Trophoblast cell (in vitro differentiated cells and primary cell): Measurements from ENCODE around the gene CALML4.

ENCODE experiments used
- DNase-seq, 2 donors: peaks; one replicate each; pipeline ENCODE4 v3.0.0-alpha.2; 2016
- H2AFZ ChIP-seq: 2 replicates; pipeline ENCODE4 v1.6.1; 2013; ENCODE audit warnings: low read length, moderate library complexity, mild to moderate bottlenecking; ENCODE audit not compliant: insufficient read depth, poor library complexity
- H2AK5ac ChIP-seq: 2 replicates; pipeline ENCODE4 v1.6.1; 2013; ENCODE audit warnings: mild to moderate bottlenecking, low read length
- H2BK120ac ChIP-seq: 2 replicates; pipeline ENCODE4 v1.6.1; 2013; ENCODE audit warnings: low read length, mild to moderate bottlenecking, moderate library complexity; ENCODE audit not compliant: insufficient read depth, poor library complexity
- H2BK12ac ChIP-seq: 2 replicates; pipeline ENCODE4 v1.6.1; 2013; ENCODE audit warnings: mild to moderate bottlenecking, low read length, moderate library complexity
- H2BK5ac ChIP-seq: 2 replicates; pipeline ENCODE4 v1.6.1; 2013; ENCODE audit warnings: low read length, low read depth, moderate library complexity, mild to moderate bottlenecking; ENCODE audit not compliant: poor library complexity
- H3K14ac ChIP-seq: 2 replicates; pipeline ENCODE4 v1.6.1; 2013; ENCODE audit warnings: mild to moderate bottlenecking, low read length
- H3K18ac ChIP-seq: 2 replicates; pipeline ENCODE4 v1.6.1; 2013; ENCODE audit warnings: mild to moderate bottlenecking, low read length
- H3K23ac ChIP-seq: 2 replicates; pipeline ENCODE4 v1.6.1; 2013; ENCODE audit warnings: low read length
- H3K27ac ChIP-seq: 2 replicates; pipeline ENCODE4 v1.5.1; 2013; ENCODE audit warnings: low read depth, mild to moderate bottlenecking, inconsistent platforms, low read length, moderate library complexity
- H3K27me3 ChIP-seq: 2 replicates; pipeline ENCODE4 v1.6.1; 2013; ENCODE audit warnings: inconsistent platforms, mild to moderate bottlenecking, low read length, moderate library complexity; ENCODE audit not compliant: insufficient read depth
- H3K36me3 ChIP-seq, 2 experiments: 1 replicate in 1 of 2; 2 replicates in 1 of 2; pipeline ENCODE4 v1.6.1; 2013; ENCODE audit warnings: low read length in 2 of 2, mild to moderate bottlenecking in 2 of 2, moderate library complexity in 1 of 2; ENCODE audit not compliant: insufficient read depth in 2 of 2, control insufficient read depth in 1 of 2
- H3K4ac ChIP-seq: 2 replicates; pipeline ENCODE4 v1.6.1; 2013; ENCODE audit warnings: low read depth, mild to moderate bottlenecking, low read length, moderate library complexity
- H3K4me1 ChIP-seq, 2 experiments: 1 replicate in 1 of 2; 2 replicates in 1 of 2; pipeline ENCODE4 v1.6.1; 2013; ENCODE audit warnings: low read length in 2 of 2, mild to moderate bottlenecking in 2 of 2, moderate library complexity in 1 of 2; ENCODE audit not compliant: insufficient read depth in 2 of 2, control insufficient read depth in 1 of 2
- H3K4me2 ChIP-seq: 2 replicates; pipeline ENCODE4 v1.6.1; 2013; ENCODE audit warnings: inconsistent platforms, mild to moderate bottlenecking, low read length, moderate library complexity
- H3K4me3 ChIP-seq: 2 replicates; pipeline ENCODE4 v1.5.1; 2013; ENCODE audit warnings: mild to moderate bottlenecking, low read depth, low read length, inconsistent platforms
- H3K79me1 ChIP-seq: one replicate; pipeline ENCODE4 v1.6.1; 2013; ENCODE audit warnings: low read length
- H3K79me2 ChIP-seq: 2 replicates; pipeline ENCODE4 v1.6.1; 2013; ENCODE audit warnings: low read length, mild to moderate bottlenecking; ENCODE audit not compliant: control insufficient read depth, insufficient read depth, poor library complexity
- H3K9ac ChIP-seq: 2 replicates; pipeline ENCODE4 v1.6.1; 2013; ENCODE audit warnings: mild to moderate bottlenecking, low read length
- H3K9me3 ChIP-seq: 2 replicates; pipeline ENCODE4 v1.6.1; 2013; ENCODE audit warnings: low read depth, mild to moderate bottlenecking, control low read depth, inconsistent platforms, low read length; ENCODE audit not compliant: insufficient read depth
- H4K12ac ChIP-seq: 2 replicates; pipeline ENCODE4 v1.6.1; 2013; ENCODE audit warnings: low read depth, mild to moderate bottlenecking, low read length, moderate library complexity
- H4K8ac ChIP-seq: 2 replicates; pipeline ENCODE4 v1.6.1; 2013; ENCODE audit warnings: low read depth, mild to moderate bottlenecking, low read length, moderate library complexity
- H4K91ac ChIP-seq: one replicate; pipeline ENCODE4 v1.6.1; 2013; ENCODE audit warnings: low read depth, mild to moderate bottlenecking, low read length, moderate library complexity
- WGBS: extraction: QIAGEN DNeasy Blood & Tissue Kit; methylation state at CpG from one replicate; pipeline ENCODE4 v1.1.7; 2013; ENCODE audit warnings: missing lambda C conversion rate; ENCODE audit not compliant: insufficient read length, insufficient coverage; ENCODE audit errors: extremely low coverage; 5-methylcytosine and 5-hydroxymethylcytosine counted together

CALML4 gene

GRCh38 chr15:68234060-68234459 lies 28.9 kb upstream of the CALML4 start:
- no peak overlapping the region for H4K12ac ChIP-seq
- no peak overlapping the region for H2BK5ac ChIP-seq
- peaks cover 5% of the 10 kb centered on the region for H3K79me1 ChIP-seq
- no peak overlapping the region for H2AK5ac ChIP-seq
- no peak overlapping the region for H4K91ac ChIP-seq
- H3K23ac ChIP-seq = no peak overlapping the region
- no peak overlapping the region for H2AFZ ChIP-seq
- no peaks in the 10 kb centered on the region for H3K36me3 ChIP-seq
- no peaks in the 10 kb centered on the region for H3K27me3 ChIP-seq
- DNase-seq = no peak
- peaks cover 3 to 7% of the 10 kb centered on the region in 2 experiments for H3K4me1 ChIP-seq
- H3K18ac ChIP-seq = no peak overlapping the region
- H3K14ac ChIP-seq = no peak overlapping the region
- no peak overlapping the region for H3K4ac ChIP-seq
- H3K79me2 ChIP-seq = peaks cover 4% of the 10 kb centered on the region
- no peak overlapping the region for H3K4me3 ChIP-seq
- no peak overlapping the region for H4K8ac ChIP-seq
- no peaks in the 10 kb centered on the region for H3K9me3 ChIP-seq
- no peak overlapping the region for H3K4me2 ChIP-seq
- H3K9ac ChIP-seq = no peak overlapping the region
- no CpG with 5 or more reads among the region's 6 CpGs for WGBS
- H3K27ac ChIP-seq = no peak overlapping the region
- H2BK120ac ChIP-seq = no peak overlapping the region
- no peak overlapping the region for H2BK12ac ChIP-seq

- WGBS = no CpG with 5 or more reads among the region's 6 CpGs
- no peak overlapping the region for H3K23ac ChIP-seq
- no peak overlapping the region for H4K12ac ChIP-seq
- H4K91ac ChIP-seq = no peak overlapping the region
- no peak overlapping the region for H3K9ac ChIP-seq
- no peak overlapping the region for H2AFZ ChIP-seq
- H2BK5ac ChIP-seq = no peak overlapping the region
- no peak overlapping the region for H3K18ac ChIP-seq
- no peak overlapping the region for H4K8ac ChIP-seq
- H3K79me2 ChIP-seq = peaks cover 11% of the 10 kb centered on the region
- H3K79me1 ChIP-seq = peaks cover 7% of the 10 kb centered on the region
- H3K4me1 ChIP-seq = peaks cover 8 to 14% of the 10 kb centered on the region in 2 experiments
- H3K4me3 ChIP-seq = no peak overlapping the region
- H2BK12ac ChIP-seq = no peak overlapping the region
- H2AK5ac ChIP-seq = no peak overlapping the region
- no peak overlapping the region for H3K27ac ChIP-seq
- no peaks in the 10 kb centered on the region for H3K36me3 ChIP-seq
- no peaks in the 10 kb centered on the region for H3K9me3 ChIP-seq
- no peak overlapping the region for H3K4me2 ChIP-seq
- H2BK120ac ChIP-seq = no peak overlapping the region
- no peak overlapping the region for H3K14ac ChIP-seq
- DNase-seq = no peak
- H3K4ac ChIP-seq = no peak overlapping the region
- H3K27me3 ChIP-seq = no peaks in the 10 kb centered on the region
These were observed 27.8 kb upstream of the CALML4 start for GRCh38 chr15:68232937-68233336.

GRCh38 chr15:68232449-68232848 lies 27.3 kb upstream of the CALML4 start:
- H3K18ac ChIP-seq = no peak overlapping the region
- H3K9me3 ChIP-seq = no peaks in the 10 kb centered on the region
- no peak overlapping the region for H2BK120ac ChIP-seq
- H2AFZ ChIP-seq = no peak overlapping the region
- DNase-seq = no peak
- peaks cover 7% of the 10 kb centered on the region for H3K79me1 ChIP-seq
- no peak overlapping the region for H2AK5ac ChIP-seq
- no peak overlapping the region for H3K14ac ChIP-seq
- peaks cover 11% of the 10 kb centered on the region for H3K79me2 ChIP-seq
- no peak overlapping the region for H4K8ac ChIP-seq
- no peaks in the 10 kb centered on the region for H3K27me3 ChIP-seq
- H3K36me3 ChIP-seq = no peaks in the 10 kb centered on the region
- peaks cover 8 to 14% of the 10 kb centered on the region in 2 experiments for H3K4me1 ChIP-seq
- no peak overlapping the region for H2BK5ac ChIP-seq
- no peak overlapping the region for H3K4me3 ChIP-seq
- H2BK12ac ChIP-seq = no peak overlapping the region
- no peak overlapping the region for H3K9ac ChIP-seq
- no peak overlapping the region for H3K4ac ChIP-seq
- H4K91ac ChIP-seq = no peak overlapping the region
- no CpG with 5 or more reads among the region's 6 CpGs for WGBS
- no peak overlapping the region for H4K12ac ChIP-seq
- H3K4me2 ChIP-seq = no peak overlapping the region
- H3K27ac ChIP-seq = no peak overlapping the region
- no peak overlapping the region for H3K23ac ChIP-seq

- Histone ChIP-seq H3K79me2 (peaks cover 11% of the 10 kb centered on the region), H2BK12ac (no peak overlapping the region)
- no CpG with 5 or more reads among the region's 9 CpGs for WGBS
These were observed 26.1 kb upstream of the CALML4 start for GRCh38 chr15:68231102-68231818.

More at GRCh38 chr15:68231102-68231818, 26.1 kb upstream of the CALML4 start:
- H3K36me3 ChIP-seq = no peaks in the 10 kb centered on the region
- H3K4me2 ChIP-seq = no peak overlapping the region
- H3K79me1 ChIP-seq = peaks cover 7% of the 10 kb centered on the region
- H3K9ac ChIP-seq = no peak overlapping the region
- no peak overlapping the region for H3K4ac ChIP-seq
- H2BK5ac ChIP-seq = no peak overlapping the region
- no peaks in the 10 kb centered on the region for H3K27me3 ChIP-seq
- H2BK120ac ChIP-seq = no peak overlapping the region
- no peak overlapping the region for H2AFZ ChIP-seq
- H4K12ac ChIP-seq = no peak overlapping the region
- no peak overlapping the region for H3K27ac ChIP-seq
- no peak for DNase-seq
- H3K4me1 ChIP-seq = peaks cover 8 to 14% of the 10 kb centered on the region in 2 experiments
- no peak overlapping the region for H2AK5ac ChIP-seq
- H4K8ac ChIP-seq = no peak overlapping the region
- H3K14ac ChIP-seq = no peak overlapping the region
- H3K9me3 ChIP-seq = no peaks in the 10 kb centered on the region
- no peak overlapping the region for H4K91ac ChIP-seq
- no peak overlapping the region for H3K18ac ChIP-seq
- H3K4me3 ChIP-seq = no peak overlapping the region
- H3K23ac ChIP-seq = no peak overlapping the region
